HEK293 (cell line): ENCODE data around the gene EDN1.

Source experiments
- MYNN ChIP-seq: fragments of 450-650 bp; formaldehyde crosslinking; IDR thresholded peaks from 2 replicates; pipeline ENCODE4 v1.5.1; 2016; ENCODE audit warnings: missing biosample characterization, missing genetic modification characterization, borderline replicate concordance
- TF ChIP-seq, protein P1 (sequence below): fragments of 450-650 bp; formaldehyde crosslinking; IDR thresholded peaks from 2 replicates; pipeline ENCODE4 v1.5.1; 2016; ENCODE audit warnings: missing biosample characterization, missing genetic modification characterization, borderline replicate concordance
- TF ChIP-seq, protein P2 (sequence below): fragments of 450-650 bp; formaldehyde crosslinking; IDR thresholded peaks from 2 replicates; pipeline ENCODE4 v1.5.1; 2016; ENCODE audit warnings: missing biosample characterization, missing genetic modification characterization

DNA sequence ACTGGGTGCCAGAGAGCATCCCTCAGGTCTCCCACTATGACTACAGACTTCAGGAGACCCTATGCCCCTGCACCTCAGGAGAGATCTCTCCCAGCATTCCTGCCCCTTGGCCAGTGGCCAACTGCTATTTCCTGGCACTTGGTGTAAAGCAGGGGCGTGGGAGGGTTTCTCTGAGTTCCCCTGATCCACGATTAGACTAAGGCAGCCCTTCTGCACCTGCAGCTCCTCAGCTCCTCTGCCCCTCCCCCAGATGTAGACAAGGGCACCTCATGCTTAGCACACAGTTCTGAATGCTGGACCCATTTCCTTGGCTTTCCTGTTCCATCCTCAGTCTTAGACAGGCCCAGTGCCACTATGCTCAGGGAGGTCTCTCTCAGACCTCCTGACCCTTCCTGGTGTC, 28.6 kb downstream of the EDN1 start:
- TF ChIP-seq, protein P1, sequence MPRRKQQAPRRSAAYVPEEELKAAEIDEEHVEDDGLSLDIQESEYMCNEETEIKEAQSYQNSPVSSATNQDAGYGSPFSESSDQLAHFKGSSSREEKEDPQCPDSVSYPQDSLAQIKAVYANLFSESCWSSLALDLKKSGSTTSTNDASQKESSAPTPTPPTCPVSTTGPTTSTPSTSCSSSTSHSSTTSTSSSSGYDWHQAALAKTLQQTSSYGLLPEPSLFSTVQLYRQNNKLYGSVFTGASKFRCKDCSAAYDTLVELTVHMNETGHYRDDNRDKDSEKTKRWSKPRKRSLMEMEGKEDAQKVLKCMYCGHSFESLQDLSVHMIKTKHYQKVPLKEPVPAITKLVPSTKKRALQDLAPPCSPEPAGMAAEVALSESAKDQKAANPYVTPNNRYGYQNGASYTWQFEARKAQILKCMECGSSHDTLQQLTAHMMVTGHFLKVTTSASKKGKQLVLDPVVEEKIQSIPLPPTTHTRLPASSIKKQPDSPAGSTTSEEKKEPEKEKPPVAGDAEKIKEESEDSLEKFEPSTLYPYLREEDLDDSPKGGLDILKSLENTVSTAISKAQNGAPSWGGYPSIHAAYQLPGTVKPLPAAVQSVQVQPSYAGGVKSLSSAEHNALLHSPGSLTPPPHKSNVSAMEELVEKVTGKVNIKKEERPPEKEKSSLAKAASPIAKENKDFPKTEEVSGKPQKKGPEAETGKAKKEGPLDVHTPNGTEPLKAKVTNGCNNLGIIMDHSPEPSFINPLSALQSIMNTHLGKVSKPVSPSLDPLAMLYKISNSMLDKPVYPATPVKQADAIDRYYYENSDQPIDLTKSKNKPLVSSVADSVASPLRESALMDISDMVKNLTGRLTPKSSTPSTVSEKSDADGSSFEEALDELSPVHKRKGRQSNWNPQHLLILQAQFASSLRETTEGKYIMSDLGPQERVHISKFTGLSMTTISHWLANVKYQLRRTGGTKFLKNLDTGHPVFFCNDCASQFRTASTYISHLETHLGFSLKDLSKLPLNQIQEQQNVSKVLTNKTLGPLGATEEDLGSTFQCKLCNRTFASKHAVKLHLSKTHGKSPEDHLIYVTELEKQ (tag by site-specific recombination): no peak
- no peak for TF ChIP-seq MYNN (tag by site-specific recombination)
- TF ChIP-seq, protein P2, sequence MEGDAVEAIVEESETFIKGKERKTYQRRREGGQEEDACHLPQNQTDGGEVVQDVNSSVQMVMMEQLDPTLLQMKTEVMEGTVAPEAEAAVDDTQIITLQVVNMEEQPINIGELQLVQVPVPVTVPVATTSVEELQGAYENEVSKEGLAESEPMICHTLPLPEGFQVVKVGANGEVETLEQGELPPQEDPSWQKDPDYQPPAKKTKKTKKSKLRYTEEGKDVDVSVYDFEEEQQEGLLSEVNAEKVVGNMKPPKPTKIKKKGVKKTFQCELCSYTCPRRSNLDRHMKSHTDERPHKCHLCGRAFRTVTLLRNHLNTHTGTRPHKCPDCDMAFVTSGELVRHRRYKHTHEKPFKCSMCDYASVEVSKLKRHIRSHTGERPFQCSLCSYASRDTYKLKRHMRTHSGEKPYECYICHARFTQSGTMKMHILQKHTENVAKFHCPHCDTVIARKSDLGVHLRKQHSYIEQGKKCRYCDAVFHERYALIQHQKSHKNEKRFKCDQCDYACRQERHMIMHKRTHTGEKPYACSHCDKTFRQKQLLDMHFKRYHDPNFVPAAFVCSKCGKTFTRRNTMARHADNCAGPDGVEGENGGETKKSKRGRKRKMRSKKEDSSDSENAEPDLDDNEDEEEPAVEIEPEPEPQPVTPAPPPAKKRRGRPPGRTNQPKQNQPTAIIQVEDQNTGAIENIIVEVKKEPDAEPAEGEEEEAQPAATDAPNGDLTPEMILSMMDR (tag by site-specific recombination): no peak
